ENCODE measurements around the gene SLC26A9.
A peak's percentile ranks its signal among the peaks of the same experiment; 100 is the strongest.

SLC26A9 gene

GRCh38 chr1:205972491-205973168, 29.4 kb upstream of the SLC26A9 start:
- DNase-seq, result no peak

GRCh38 chr1:205972081-205972480, 28.8 kb upstream of the SLC26A9 start:
- DNase-seq, result no peak

GRCh38 chr1:205971082-205971481, 27.8 kb upstream of the SLC26A9 start:
- DNase-seq, result no peak

GRCh38 chr1:205970486-205970885, 27.2 kb upstream of the SLC26A9 start:
- DNase-seq, result no peak

GRCh38 chr1:205969229-205969628, 26.0 kb upstream of the SLC26A9 start:
- no peak for DNase-seq

GRCh38 chr1:205967554-205968335, 24.5 kb upstream of the SLC26A9 start:
- DNase-seq, result no peak

- no peak for DNase-seq
Measured at GRCh38 chr1:205965036-205965884, 22.0 kb upstream of the SLC26A9 start.

- no peak for DNase-seq
Measured at GRCh38 chr1:205963352-205964155, 20.3 kb upstream of the SLC26A9 start.

GRCh38 chr1:205962821-205963221, 19.6 kb upstream of the SLC26A9 start:
- no peak for DNase-seq

- DNase-seq, result peak; percentile 25
Measured at GRCh38 chr1:205961991-205962820, 18.9 kb upstream of the SLC26A9 start.

GRCh38 chr1:205961405-205961804, 18.1 kb upstream of the SLC26A9 start:
- DNase-seq, result peak; percentile 25

GRCh38 chr1:205959789-205960188, 16.5 kb upstream of the SLC26A9 start:
- DNase-seq, result no peak

GRCh38 chr1:205955499-205955898, 12.2 kb upstream of the SLC26A9 start:
- DNase-seq, result no peak

GRCh38 chr1:205954819-205955404, 11.7 kb upstream of the SLC26A9 start:
- no peak for DNase-seq

GRCh38 chr1:205951746-205952145, 8.5 kb upstream of the SLC26A9 start:
- DNase-seq, result no peak

GRCh38 chr1:205950826-205951549, 7.7 kb upstream of the SLC26A9 start:
- DNase-seq, result no peak

- no peak for DNase-seq
Measured at GRCh38 chr1:205950280-205950679, 7.0 kb upstream of the SLC26A9 start.

GRCh38 chr1:205949753-205950152, 6.5 kb upstream of the SLC26A9 start:
- no peak for DNase-seq

GRCh38 chr1:205948886-205949285, 5.6 kb upstream of the SLC26A9 start:
- no peak for DNase-seq

GRCh38 chr1:205948039-205948438, 4.8 kb upstream of the SLC26A9 start:
- DNase-seq, result no peak

All from right kidney (tissue), 1 donor.